Skin epidermis (tissue), 12 donors: Measurements from ENCODE around the gene PSMD1.
"Not testable (repeated sequence)": the region's sequence is repeated elsewhere in the genome, so short reads cannot be mapped to it uniquely, and the experiment has no call there.

Source experiments
- H3K27ac ChIP-seq, 21 experiments: fragments of 200-600 bp; sonication (generic) in 11 of 21; one replicate each; pipeline ENCODE4 v1.5.0; 2020; ENCODE audit warnings: mild to moderate bottlenecking in 3 of 21, inconsistent platforms in 2 of 21, moderate library complexity in 2 of 21
- H3K4me3 ChIP-seq, 7 experiments: fragments of 200-600 bp; sonication (generic) in 2 of 7; one replicate each; pipeline ENCODE4 v1.5.0; 2020; ENCODE audit warnings: inconsistent platforms in 2 of 7, mild to moderate bottlenecking in 2 of 7, moderate library complexity in 1 of 7

The PSMD1 gene

GRCh38 chr2:231050018-231050901, 6.4 kb upstream of the PSMD1 start:
- Histone ChIP-seq H3K4me3 (no peak overlapping the region), H3K27ac (no peak overlapping the region)

GRCh38 chr2:231051116-231051515, 5.6 kb upstream of the PSMD1 start:
- no peak overlapping the region for H3K4me3 ChIP-seq
- no peak overlapping the region for H3K27ac ChIP-seq

- H3K4me3 ChIP-seq: peak overlapping the region; percentile 36 to 58 (median 47)
- peak overlapping the region in 6 of 21 experiments; percentile 23 to 53 (median 40) for H3K27ac ChIP-seq
Measured at GRCh38 chr2:231052494-231053451, 3.9 kb upstream of the PSMD1 start.

GRCh38 chr2:231053846-231054245, 2.8 kb upstream of the PSMD1 start:
- H3K27ac ChIP-seq: no peak overlapping the region
- H3K4me3 ChIP-seq: no peak overlapping the region

GRCh38 chr2:231057590-231057989, 923 bp downstream of the PSMD1 start:
- Histone ChIP-seq H3K4me3 (peak overlapping the region; percentile 65 to 100 (median 98)), H3K27ac (peak overlapping the region; percentile 81 to 100 (median 98))

GRCh38 chr2:231058761-231059550, 2.3 kb downstream of the PSMD1 start:
- H3K27ac ChIP-seq: peak overlapping the region in 1 of 21 experiments; percentile 22
- no peak overlapping the region for H3K4me3 ChIP-seq

- no peak overlapping the region for H3K4me3 ChIP-seq
- no peak overlapping the region for H3K27ac ChIP-seq
Measured at GRCh38 chr2:231059756-231060155, 3.1 kb downstream of the PSMD1 start.

GRCh38 chr2:231062776-231063175, 6.1 kb downstream of the PSMD1 start:
- no peak overlapping the region for H3K27ac ChIP-seq
- H3K4me3 ChIP-seq: no peak overlapping the region

- H3K27ac ChIP-seq: no peak overlapping the region
Measured at GRCh38 chr2:231063347-231063746, 6.7 kb downstream of the PSMD1 start.

GRCh38 chr2:231065966-231066365, 9.3 kb downstream of the PSMD1 start:
- Histone ChIP-seq H3K4me3 (no peak overlapping the region), H3K27ac (no peak overlapping the region)

More at GRCh38 chr2:231063347-231063746, 6.7 kb downstream of the PSMD1 start:
- no peak overlapping the region for H3K4me3 ChIP-seq

- not testable (repeated sequence) for H3K4me3 ChIP-seq, H3K27ac ChIP-seq
Measured at GRCh38 chr2:231067531-231067930, 10.9 kb downstream of the PSMD1 start.

- no peak overlapping the region for H3K27ac ChIP-seq
- no peak overlapping the region for H3K4me3 ChIP-seq
Measured at GRCh38 chr2:231068525-231069222, 12.0 kb downstream of the PSMD1 start.

- Histone ChIP-seq H3K4me3 (no peak overlapping the region), H3K27ac (no peak overlapping the region)
Measured at GRCh38 chr2:231069379-231070054, 12.8 kb downstream of the PSMD1 start.

GRCh38 chr2:231084565-231084964, 27.9 kb downstream of the PSMD1 start:
- Histone ChIP-seq H3K4me3 (no peak overlapping the region), H3K27ac (no peak overlapping the region)

GRCh38 chr2:231088754-231089153, 32.1 kb downstream of the PSMD1 start:
- Histone ChIP-seq H3K27ac (no peak overlapping the region), H3K4me3 (no peak overlapping the region)

GRCh38 chr2:231093933-231094332, 37.3 kb downstream of the PSMD1 start:
- no peak overlapping the region for H3K27ac ChIP-seq
- no peak overlapping the region for H3K4me3 ChIP-seq

GRCh38 chr2:231094736-231095346, 38.2 kb downstream of the PSMD1 start:
- Histone ChIP-seq H3K4me3 (no peak overlapping the region), H3K27ac (no peak overlapping the region)

- no peak overlapping the region for H3K27ac ChIP-seq
Measured at GRCh38 chr2:231099918-231100317, 43.3 kb downstream of the PSMD1 start.

More at GRCh38 chr2:231099918-231100317, 43.3 kb downstream of the PSMD1 start:
- no peak overlapping the region for H3K4me3 ChIP-seq
